ENCODE results near the gene ACTL8.

ACTL8 gene

DNA sequence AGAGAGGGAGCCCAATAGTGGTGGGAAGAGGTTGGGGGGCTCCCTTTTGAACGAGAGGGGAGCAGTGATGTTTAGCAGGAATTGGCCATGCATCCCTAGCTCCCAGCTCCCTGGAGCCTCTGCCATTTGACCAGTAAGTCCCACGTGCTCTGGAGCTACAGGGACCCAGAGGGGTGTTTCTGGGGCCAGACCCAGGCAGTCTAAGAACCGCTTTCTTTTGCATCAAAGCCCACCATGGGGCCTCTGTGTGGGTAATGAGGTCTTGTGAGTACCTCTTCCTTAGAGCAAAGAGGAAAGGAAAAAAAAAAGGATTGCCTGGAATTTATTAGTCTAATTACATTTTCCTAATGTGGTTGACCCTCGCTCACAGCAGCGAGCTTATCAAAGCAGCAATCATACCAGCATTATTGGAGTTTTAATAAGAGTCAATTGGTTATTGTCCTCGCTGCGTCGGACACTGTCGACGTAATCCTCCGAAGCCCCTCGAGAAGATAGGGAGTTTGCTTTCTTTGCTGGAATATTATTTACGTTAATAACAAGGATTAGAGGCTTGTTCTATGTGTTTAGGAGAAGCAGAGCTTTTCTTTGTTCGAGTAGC, 17.6 kb downstream of the ACTL8 start:
- no peak for DNase-seq

DNA sequence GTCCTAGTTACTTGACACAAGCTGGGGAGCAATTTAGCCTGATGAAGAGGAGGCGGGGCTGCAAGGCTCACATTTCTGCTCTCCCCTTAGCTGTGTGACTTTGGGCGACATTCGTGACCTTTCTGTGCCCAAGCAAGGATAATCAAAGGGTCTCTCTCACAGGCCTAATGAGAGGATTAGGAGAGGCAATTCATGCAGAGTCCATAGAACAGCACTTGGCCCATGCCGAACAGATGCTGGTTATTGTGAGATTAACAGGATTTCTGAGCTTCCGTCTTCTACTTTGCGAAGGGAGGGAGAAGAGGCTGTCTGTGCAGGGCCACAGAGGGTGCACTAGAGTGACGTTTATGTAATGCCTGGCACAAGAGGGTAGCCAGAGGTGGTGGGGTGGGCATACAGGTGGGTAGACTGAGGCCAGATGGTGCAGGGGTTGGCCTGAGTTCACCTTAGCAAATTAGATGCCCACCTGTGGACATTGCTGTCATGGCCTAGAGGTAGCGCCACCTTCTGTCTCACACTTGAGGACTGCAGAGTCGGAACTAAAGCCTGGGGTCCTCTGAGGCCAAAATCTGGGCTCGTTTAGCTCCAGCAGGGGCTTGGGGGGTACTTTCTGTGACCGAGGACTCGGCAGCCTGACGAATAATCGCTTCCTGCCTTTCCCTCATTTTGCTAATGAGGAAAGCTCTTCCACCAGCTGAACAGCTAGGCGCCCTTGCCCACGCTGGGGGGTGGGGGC, 18.6 kb downstream of the ACTL8 start:
- no peak for DNase-seq

DNA sequence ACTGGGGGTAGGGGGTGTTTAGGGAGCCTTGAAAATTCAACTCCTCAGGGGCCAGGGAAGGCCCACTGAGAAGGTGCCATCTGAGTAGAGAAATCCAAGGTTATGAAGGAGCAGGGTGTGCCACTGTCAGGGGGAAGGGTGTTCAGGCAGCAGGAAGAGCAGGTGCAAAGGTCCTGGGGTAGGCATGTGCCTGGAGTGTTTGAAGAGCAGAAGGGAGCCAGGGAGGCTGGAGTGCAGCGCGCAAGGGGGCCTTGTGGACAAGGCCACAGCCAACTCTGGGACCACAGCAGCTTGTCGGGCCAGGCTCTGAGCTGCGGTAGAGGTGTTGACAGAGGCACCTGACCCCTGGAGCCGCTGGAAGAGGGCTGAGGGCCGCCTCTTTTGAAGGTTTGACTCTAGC, 19.3 kb downstream of the ACTL8 start:
- DNase-seq, result no peak

DNA sequence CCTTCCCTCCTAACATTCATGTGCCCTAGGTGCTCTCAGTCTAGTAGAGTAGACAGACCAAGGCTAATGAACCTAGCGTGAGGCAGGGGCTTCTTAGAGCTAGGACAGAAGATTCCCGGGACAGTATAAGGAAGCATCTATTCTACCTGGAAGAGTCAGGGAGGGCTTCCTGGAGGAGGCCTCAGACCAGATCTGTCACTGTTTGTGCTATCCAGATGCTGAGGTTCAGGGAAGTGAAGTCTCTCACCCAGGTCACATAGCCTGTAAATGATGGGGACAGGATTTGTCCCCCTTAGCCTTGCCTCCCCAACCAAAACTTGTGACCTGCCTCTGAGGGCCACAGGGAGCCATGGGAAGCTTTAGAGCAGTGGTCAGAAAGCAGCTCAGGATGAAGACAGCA, 20.7 kb downstream of the ACTL8 start:
- DNase-seq, result no peak

DNA sequence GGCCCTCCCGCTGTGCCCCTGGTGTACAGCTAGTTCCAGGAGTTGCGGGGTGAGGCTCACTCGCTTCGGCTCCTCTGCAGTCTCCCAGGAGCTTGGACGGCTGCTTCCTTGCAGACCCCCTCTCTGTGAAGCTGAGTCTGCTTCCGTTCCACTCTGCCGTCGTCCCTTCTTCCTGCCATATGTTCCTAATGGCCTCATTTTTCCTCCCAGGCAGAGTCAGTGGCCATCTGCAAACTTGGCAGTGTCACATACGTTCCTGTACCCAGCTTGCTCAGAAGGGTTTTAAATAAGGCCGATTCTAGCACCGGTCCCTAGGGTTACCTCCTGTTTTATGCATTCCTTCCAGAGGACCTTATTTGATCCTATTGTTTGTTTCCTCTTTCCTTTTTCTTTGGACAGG, 21.3 kb downstream of the ACTL8 start:
- DNase-seq, result no peak

DNA sequence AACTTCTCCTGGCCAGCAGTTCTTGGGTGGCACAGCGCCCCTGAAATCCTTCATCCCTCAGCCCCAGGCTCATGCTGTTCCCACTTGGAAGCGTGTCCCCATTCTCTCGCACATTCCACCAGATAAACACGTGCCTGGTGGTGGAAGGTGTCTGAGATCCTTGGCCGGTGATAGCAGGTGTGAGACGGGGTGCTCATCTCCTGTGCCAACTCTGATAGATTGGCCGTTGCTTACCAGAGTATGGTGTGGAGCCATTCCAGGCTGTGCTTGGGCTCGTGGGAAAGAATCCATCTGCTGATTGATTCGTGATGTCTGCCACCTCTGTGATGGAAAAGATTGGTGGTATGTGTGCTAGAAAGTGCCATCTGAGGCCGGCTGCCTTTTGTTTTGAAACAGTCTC, 22.2 kb downstream of the ACTL8 start:
- DNase-seq, result no peak

DNA sequence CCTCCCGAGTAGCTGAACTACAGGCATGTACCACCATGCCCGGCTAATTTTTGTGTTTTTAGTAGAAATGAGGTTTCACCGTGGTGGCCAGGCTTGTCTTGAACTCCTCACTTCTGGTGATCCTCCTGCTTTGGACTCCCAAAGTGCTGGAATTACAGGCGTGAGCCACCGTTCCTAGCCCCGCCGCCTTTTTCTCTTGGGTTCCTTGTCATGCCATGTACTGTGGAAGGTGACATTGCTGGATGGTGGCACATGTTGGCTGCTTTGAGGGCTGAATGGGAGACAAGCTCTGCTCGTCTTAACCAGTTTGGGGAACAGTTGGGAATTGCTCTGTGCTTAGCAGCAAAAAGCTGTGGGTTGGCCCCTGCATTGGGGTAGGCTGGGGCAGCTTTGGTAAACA, 22.7 kb downstream of the ACTL8 start:
- DNase-seq, result no peak

DNA sequence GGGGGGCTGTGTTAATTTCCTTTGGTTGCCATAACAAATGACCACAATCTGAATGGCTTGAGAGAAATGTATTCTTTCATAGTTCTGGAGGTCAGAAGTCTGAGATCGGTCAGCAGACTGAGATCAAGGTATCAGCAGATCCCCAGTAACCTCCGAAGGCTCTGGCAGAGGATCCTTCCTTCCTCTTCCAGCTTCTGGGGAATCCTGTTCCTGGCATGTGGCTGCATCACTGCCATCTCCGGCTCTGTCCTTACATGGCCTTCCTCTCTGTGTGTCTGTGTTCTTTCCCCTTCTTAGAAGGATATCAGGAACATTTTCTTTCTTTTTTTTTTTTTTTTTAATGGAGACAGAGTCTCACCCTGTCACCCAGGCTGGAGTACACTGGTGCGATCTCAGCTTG, 25.8 kb downstream of the ACTL8 start:
- no peak for DNase-seq

DNA sequence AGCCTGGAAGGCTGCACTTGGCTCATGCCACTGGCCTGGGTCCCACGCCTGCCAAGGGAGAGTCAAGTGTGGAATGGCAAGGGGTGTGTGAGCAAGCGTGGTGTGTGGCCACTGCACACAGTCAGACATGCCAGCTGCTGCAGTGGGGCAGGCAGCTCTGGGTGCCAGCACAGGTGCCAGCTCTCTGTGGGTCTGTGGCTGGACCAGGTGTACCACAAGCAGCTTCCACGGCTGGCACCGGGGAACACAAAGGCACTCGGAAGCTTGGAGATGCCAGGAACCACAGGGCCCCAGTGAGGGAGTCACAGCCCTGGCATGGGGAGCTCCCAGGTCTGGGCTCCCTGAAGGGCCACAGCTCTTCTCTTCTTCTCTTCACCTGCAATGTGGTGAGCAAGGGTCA, 34.8 kb downstream of the ACTL8 start:
- no peak for DNase-seq

DNA sequence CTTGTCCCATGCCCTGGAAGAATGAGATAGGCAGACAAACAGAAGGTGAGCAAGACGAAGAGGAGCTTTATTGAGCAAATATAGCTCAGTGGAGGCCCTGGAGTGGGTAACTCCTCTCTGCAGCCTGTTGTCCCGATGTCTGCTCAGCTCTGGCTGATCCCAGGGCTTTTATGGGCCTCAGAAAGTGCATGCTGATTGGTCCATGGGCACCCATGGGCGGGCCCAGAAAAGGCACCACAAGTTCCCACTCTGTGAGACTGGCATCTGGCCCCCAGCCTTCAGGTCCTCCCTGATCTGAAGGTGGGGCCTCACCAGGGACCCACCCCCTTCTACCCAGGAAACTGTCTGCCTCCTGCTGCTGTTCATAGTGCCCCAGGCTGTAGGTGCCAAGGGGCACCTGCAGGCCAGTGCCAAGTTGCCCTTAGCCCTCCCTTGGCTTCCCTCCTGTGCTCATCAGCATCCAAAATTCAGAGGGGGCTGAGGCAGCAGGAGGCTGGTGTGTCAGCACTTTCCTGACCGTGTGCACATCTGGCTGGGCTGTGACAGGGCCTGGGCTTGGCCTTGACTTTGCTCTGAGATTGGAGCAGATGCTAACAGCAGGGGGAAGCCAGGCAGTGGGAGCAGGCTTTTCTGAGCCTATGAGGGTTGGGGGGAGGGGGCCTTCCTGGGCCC, 35.4 kb downstream of the ACTL8 start:
- no peak for DNase-seq

DNA sequence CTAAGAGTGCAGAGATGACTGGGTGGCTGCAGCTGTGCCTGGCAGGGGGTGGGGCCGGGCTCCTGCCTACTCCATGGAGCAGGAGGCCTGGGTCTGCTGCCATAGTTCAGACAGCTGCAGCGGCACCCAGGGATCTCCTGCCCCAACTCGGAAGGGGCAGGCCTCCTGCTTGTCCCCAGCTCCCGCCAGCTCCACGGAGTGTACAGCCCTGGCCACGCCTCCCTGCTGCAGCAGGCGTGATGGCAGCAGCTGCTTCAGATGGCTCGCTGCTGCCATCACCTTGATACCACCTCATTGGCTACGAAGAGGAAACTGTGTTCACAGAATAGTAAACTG, 35.9 kb downstream of the ACTL8 start:
- DNase-seq, result no peak

DNA sequence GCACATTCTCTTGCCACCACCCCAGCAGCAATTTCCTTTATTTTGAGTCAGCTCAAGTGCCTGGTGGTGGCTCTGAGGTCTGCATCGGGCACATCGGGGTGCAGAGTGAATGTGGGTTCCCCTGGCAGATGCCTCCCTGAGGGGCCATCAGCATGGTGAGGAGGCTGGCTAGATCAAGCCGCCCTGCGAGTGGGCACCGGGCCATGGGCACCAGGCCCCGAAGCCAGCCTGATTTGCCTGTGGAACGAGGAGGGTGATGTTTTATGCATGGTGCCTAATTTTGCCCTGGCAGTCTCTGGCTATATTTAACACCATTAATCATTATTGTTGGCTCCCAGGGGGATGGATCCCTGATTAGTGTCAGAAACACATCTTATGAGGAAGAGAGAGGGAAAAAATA, 36.3 kb downstream of the ACTL8 start:
- DNase-seq, result no peak

DNA sequence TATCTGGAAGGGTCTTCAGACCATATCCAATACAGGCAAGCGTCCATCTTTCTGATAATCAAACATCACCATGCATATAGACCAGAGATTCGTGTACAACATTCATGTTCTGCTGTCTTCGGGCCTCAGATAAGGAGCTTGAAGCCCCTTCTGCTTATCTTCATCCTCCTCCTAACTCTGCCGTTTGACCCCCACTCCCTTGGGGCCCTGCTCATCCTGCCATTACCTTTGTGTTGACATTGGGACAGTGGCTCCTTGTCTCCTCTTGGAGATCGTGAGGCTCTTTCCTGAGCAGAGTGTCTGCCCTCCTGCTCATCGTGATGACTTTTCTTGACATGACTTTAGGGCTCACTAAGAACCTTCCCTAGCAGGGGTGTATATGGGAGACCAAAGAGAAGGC, 37.3 kb downstream of the ACTL8 start:
- no peak for DNase-seq

DNA sequence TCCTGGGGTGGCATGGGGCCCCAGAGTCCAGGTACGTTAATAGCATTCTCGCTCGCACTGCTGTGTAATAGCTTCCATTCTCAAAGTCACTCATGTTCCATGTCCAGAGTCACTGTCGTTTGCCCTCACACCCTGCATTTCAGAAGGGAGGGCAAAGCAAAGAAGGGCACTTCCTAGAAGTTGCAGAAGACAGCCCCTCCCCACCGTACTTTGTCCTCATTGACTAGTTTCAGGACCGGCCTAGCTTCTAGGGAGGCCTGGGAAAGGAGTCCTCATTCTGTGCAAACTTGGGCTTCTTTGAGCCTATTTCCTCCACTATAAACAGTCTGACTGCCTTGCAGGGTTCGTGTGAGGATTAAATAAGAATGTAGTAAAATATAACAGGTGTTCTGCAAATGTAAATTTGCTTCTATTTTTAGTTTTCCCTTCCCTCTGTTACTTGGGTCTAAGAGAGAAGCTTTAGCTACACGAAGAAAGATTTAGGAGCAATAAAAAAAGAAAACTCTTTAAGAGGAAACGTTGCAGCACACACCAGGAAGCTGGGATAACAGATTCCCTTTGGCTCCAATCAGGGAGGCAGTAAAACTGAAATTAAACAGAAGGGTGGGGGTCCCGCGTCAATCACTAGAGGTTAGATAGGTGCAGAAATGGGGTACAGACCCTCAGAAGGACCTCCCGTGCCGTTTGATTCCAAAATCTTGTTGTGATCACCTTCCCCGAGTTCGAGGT, 40.1 kb downstream of the ACTL8 start:
- no peak for DNase-seq

DNA sequence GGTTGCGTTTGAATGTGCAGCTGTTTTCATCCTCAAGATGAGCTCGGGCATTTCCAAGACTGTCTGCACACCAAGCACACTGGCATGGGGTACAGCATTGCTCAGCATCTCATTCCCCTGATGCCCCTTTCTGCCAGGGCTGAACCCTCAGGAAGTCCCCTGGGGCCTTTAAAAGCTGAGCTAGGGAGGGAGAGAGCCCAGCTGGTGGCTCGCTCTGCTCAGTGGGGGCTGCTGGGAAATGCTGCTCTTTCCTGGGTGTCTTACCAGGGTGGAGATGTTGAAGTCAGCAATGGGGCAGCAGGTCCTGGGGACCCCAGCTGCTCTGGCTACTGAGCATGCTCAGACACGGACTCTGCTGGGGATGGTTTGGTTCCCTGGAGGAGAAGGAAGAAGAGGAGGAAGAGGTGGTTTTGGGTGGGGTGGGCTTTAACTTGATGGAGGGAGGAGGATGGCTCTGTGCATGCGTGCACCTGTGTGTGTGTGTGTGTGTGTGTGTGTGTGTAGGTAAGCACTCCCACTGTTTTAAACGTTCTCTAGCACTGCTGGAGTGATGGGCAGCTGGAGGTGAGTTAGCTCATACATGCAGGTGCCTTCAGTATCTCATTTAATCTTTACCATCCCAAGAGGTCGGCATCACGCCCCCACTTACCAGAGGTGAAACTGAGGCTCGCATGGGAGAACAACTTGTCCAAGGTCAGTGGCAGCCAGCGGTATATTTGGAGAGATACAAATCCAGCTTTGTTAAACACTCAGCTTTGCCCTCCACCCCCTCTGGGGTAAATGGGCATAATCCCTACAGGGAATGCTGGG, 40.9 kb downstream of the ACTL8 start:
- no peak for DNase-seq

DNA sequence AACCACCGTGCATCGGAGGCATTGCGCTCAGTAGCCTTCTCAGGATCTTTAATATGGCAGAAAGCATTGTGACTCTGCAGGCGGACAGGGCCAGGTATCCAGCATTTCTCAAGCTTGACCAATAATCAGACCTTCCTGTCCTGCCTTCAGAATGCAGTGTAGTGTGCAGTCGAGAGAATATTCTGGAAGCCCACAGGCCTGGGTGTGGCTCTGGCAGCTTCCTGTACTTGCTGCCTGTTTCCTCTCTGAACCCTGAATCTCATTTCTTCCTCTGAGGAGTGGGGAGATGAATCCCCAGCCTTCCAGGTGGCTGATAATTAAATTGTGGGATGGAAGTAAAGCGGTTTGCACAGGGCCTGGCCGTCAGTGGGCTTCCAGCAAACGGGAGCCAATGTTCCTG, 42.3 kb downstream of the ACTL8 start:
- DNase-seq, result no peak

DNA sequence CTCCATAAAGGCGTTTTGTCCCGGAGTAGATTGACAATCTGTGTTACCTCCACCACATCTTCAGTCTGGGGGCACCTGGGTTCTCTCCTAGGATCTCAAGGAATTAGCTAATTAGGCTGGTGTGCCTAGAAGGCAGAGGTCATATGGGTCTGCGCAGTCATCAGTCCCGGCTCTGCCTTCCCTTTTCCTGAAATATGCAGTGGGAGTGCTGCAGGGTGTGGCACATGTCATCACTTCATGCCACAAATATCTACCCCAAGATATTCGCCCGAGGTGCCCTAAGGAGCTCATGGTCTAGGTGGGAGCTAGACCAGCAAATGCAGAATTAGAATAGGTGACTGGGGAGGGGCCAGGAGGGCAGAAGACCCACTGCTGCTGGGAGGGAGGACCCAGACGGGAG, 42.9 kb downstream of the ACTL8 start:
- DNase-seq, result no peak

DNA sequence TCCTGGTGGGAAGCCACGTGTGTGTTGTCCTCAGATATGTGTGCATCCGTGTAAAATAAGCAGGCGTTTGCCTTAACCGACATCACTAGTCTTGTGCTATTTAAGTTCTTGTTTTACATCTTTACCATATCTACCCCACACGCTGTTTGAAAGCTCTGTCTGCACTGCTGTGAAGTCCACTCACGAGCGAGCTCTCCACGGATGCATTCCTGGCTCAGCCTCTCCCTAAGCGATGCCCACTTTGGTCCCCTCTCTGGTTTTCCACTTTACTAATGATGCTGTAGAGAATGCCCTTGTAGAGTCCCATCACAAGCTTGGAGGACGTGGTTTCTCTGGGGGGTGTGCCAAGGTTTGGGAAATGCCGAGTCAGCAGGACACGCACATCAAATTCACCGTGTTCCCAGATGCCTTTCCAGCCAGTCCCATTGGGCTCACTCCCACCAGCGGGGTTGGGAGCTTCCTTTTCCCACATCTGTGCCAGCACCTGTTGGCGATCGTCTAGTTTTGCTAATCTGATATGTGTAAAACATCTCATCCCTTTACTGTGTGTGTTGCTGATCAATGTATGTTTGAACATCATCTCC, 43.8 kb downstream of the ACTL8 start:
- DNase-seq, result no peak

DNA sequence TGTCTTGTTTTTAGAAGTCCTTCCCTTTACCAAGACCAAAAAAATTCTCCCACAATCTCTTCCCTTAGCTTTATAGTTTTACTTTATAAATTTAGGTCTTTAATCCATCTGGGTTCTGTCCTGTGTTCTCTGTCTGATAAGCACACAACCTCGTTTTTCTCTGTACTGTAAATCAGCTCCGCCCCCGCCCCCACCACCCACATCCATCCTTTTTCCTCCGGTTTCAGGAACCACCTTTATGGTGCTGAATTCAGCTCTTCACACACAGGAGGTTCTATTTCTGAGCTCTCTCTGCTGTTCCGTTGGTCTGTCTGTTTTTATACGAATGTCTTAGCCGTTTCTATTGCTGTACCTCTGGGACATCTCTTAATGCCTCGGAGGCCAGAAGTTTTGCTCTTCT, 44.5 kb downstream of the ACTL8 start:
- no peak for DNase-seq

DNA sequence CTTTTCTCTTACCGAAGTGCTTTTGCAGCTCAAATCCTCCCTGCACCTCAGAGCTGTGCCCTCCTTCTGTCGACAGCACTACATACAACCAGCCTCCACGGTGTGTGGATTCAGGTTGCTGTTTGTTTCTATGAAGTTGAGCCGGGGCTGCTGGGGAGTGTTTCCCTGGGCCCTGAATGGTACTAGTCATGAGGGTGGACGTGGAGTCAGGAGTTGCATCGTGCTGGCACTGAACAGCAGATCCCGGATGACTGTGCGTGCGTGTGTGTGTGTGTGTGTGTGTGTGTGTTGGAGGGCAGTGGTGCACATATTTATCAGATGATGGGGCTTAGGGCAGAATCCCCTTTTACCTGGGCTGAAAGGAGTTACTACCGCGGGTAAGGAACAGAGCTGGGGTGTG, 47.0 kb downstream of the ACTL8 start:
- DNase-seq, result no peak

DNA sequence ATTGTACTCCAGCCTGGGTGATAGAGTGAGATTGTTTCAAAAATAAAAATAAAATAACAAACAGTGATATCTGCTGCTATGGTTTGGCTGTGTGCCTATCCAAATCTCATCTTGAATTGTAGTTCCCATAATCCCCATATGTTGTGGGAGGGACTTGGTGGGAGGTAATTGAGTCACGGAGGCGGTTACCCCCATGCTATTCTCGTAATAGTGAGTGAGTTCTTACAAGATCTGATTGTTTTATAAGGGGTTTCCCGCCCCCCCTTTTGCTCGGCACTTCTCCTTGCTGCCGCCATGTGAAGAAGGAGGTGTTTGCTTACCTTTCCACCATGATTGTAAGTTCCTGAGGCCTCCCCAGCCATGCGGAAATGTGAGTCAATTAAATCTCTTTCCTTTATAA, 47.8 kb downstream of the ACTL8 start:
- DNase-seq, result no peak

DNA sequence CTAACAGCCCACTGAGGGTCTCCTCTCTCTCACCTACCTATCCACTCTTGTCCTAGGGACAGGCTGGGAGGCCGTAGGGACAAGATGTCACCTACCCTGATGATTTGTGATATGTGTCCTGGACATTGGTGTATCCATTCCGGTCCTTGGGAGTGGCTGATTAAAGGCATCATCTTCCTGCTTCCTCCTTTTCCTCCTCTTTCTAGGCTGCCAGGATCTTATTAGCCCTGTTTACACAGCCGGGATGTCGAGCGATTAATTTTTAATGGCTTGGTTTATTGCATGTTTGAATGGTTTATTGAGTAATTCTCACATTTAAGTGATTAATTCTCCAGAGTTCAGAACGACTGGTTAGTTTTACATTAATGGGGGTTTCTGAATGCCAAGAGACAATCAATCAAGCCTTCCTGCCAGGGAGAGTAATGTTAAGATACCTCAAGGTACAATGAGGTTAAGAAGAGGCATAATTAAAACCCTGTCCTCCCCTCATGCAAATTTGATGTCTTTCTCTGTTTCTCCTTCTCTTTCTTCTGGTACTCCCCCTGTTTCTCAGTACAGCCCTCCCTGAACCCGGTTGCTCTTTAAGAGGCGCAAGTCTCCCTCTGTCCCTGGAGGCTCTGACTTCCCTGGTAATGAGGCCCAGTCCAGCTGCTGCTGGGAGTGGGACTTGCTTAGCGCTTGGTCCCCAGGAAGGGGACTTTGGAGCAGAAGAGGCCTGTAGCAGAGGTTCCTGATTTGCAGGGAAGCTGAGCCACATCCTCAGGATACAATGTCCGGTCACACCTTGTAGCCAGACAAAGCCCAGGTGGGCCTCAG, 50.9 kb downstream of the ACTL8 start:
- DNase-seq, result no peak
